Measurements from ENCODE around the gene APOLD1.
"Not testable (repeated sequence)": the region's sequence is repeated elsewhere in the genome, so short reads cannot be mapped to it uniquely, and the experiment has no call there.

APOLD1 gene

GRCh38 chr12:12810553-12811021 lies 25.1 kb downstream of the APOLD1 start:
- DNase-seq = no peak

DNA sequence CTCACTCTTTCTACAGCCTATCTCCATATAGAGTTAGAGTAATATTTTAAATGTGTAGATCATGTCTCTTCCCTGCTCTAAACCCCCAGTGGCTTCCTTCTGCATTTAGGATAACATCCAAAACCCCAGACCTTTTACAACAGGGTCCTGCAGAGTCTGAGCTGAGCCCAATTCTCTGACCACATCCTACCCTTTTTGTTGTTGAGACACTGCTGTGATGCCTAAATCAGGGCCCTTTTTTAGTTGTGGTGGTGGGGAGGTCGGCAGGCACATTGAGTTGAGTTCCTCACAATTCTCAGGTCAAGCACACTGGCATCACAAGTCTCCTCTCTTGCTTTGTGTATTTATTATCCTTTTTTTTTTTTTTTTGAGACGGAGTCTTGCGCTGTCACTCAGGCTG lies 25.9 kb downstream of the APOLD1 start:
- no peak for DNase-seq

- DNase-seq = no peak
These were observed 26.7 kb downstream of the APOLD1 start for GRCh38 chr12:12812174-12812573.

GRCh38 chr12:12812618-12813119 lies 27.2 kb downstream of the APOLD1 start:
- no peak for DNase-seq

GRCh38 chr12:12813120-12814101 lies 28.0 kb downstream of the APOLD1 start, which contains the start of gene DDX47:
Gene DDX47, plus strand, starts transcription at chr12:12813346. Its CDS starts 22 bp downstream, at chr12:12813368.
- peak; percentile 80 to 86 for DNase-seq

DNA sequence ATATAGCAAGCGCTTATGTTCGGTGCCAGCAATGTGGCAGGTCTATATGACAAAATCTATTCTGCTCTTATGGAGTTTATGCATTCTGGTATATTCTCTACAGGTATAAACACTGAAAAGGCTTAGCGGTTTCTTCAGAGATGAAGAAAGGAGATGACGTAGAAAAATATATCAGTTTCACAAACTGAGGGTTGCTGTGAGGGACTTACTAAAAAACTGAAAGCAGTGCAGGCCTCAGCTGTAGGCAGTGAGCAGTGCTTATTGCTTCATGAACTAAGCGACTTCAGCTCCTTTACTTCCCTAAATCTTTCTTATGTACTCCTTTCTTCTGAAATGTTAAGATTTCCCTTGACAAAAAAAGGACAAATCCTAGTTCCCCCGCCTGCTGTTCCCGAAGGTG lies 32.2 kb downstream of the APOLD1 start:
- no peak for DNase-seq

GRCh38 chr12:12818701-12819100 lies 33.2 kb downstream of the APOLD1 start:
- DNase-seq = no peak

DNA sequence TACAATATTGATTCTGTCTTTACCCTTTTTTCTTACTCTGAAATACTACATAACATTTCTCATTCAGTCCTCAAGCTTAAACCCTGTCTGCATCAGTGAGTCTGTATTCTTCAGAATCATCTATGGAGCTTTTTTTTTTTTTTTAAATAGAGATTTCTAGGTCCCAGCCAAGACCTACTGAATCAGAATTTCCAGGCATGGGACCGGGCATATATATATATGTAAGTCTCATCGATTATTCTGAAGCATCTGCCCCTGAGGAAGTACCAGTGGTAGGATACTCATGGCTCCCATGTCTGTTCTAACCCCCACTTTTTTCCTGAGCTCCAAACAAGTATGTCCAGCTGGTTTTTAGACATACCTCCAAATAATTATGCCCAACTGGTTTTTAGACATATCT lies 33.8 kb downstream of the APOLD1 start:
- DNase-seq = no peak

- DNase-seq = no peak
These were observed 34.4 kb downstream of the APOLD1 start for GRCh38 chr12:12819752-12820311.

DNA sequence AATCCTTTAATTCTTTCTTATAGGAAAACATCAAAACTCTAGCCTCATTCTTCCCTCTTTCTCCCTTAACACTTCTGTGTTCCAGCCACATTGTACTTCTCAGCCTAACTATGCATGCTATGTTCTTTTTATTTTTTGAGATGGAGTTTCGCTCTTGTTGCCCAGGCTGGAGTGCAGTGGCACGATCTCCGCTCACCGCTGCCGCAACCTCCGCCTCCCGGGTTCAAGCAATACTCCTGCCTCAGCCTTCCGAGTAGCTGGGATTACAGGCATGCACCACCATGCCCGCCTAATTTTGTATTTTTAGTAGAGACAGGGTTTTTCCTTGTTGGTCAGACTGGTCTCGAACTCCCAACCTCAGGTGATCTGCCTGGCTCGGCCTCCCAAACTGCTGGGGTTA lies 34.9 kb downstream of the APOLD1 start:
- DNase-seq = not testable (repeated sequence)

GRCh38 chr12:12821975-12822374 lies 36.5 kb downstream of the APOLD1 start:
- no peak for DNase-seq

GRCh38 chr12:12822886-12823285 lies 37.4 kb downstream of the APOLD1 start:
- no peak for DNase-seq

GRCh38 chr12:12823300-12823699 lies 37.8 kb downstream of the APOLD1 start:
- no peak for DNase-seq

DNA sequence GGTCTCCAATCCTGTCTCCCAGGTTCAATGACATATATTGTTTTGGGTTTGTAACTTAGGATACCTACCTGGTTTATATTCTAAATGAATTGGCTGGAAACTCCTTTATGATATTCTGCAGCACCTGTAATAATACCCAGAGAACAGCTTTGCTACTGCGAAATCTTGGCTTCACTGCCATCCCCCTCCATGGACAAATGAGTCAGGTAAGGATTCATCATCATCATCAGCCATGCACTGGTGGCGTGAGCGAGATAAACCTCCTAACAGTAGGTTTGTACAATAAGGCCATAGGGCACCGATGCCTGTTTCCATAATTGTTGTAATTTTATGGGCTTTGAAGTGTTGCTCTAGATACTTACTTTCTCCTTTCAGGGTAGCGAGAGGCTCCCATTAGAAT lies 38.4 kb downstream of the APOLD1 start:
- DNase-seq = no peak

DNA sequence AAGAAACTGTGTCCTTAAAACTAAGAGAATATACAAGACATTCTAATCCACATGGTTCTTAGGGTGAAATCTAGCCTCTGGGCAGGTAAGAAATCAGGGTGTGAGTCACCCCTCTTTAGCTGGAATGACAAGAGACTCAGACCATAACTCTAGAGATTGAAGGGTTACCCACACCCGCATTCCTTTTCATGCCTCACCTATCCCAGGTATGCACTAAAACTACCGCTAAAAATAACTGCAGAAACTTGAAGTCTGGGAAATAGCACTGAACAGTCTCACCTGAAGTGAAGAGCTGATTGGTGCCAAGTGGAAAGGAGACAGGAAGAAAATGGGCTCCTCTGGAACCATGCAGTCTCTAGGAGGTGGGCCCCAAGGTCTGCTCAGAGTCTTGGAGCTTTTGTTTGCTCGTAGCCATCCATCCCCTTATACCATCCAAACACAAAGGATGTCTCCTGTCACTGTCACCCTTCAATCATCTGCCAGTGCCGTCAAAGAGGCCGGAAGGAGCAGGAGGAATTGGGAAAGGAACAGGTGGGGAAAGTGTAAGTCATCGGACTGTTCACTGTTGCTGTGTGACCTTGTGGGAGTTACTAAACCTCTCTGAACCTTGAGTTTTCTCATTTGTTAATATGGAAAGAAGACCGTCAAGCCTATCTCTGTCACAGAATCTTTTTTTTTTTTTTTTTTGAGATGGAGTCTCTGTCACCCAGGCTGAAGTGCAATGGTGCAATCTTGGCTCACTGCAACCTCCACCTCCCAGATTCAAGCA lies 50.1 kb downstream of the APOLD1 start:
- no peak for DNase-seq

DNA sequence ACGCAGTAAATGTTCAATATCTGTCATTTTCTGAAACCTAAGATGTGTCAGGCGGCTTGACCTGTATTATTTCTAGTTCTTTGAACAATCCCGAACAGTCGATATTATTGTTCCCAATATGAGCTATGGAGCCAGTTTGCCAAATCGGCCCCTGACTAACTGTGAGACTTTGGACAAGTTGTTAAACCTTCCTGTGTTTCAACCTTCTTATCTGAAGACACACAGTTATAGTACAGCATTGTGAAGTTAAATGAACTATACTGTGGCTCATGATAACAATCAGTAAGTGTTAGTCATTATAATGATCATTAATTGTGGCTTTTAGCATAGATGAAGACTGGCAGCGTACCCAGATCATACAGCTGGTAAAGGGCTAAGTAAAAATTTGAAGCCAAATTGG lies 51.1 kb downstream of the APOLD1 start:
- DNase-seq = no peak

DNA sequence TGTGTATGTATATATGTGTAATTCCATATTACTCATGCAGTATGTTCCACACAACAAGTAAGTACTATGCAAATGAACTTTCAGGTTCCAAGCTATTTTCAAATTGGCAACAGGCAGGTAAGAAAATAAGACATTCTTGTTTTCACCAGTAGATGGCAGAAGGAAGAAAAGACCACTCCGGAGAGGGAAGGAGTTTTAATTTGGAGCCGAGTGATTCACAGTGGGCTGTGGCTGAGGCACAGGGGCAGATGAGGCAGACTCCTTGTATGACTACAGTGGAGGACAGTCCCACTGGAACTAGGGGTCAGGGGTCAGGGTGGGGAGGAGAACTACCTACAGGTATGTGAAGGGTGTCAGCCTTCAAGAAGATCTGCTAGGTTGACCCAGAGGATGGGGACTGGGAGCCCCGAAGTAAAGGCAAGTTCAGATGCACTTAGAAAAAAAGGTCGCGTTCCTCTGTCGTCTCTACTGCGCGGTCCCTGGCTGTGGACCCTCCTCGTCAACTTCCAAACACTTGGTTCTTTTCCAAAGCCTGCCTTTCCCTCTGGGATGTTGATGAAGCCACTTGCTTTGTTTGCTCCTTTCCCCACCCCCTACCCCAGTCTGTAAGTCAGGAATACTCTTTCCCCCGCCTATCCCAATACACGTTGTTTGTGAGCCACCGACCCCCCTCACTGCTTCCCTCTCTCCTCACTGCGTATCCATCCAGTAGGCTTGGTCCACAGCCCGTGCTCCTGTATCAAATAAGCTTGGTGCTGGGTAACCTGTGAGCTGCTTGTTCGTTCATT lies 51.8 kb downstream of the APOLD1 start:
- peak in 1 of 2 donors; percentile 37 for DNase-seq

- DNase-seq = no peak
These were observed 52.3 kb downstream of the APOLD1 start for GRCh38 chr12:12837813-12838153.

DNA sequence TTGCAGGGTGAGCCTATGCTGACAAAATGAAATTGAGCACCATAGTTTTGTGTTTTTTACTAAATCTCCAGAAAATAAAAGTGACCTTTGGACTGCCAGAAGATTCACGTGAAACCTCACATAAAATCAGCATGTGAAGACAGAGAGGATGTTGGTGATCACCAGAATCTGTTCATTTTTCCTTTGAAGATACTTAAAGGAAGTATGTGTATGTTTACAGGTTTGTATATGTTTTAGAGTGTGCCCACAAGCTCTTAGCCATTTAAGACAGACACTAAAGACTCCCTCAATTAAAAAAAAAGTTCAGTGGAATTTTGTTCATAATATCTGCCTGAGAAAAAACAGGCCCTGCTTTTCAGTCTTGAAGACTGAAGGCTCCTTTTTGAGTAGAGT lies 53.5 kb downstream of the APOLD1 start:
- DNase-seq = no peak

DNA sequence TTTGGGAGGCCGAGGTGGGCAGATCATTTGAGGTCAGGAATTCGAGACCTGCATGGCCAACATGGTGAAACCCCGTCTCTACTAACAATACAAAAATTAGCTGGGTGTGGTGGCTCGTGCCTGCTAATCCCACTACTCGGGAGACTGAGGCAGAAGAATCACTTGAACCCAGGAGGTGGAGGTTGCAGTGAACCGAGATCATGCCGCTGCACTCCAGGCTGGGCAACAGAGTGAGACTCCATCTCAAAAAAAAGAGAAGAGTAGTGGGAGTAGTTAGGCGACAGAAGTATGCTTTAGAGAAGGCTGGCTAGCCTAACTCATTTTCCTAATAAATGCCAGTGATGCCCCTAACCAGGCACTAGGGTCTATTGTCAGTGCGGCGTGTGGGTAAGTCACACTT lies 54.0 kb downstream of the APOLD1 start:
- not testable (repeated sequence) for DNase-seq

GRCh38 chr12:12839873-12840579 lies 54.6 kb downstream of the APOLD1 start:
- DNase-seq = no peak

GRCh38 chr12:12840580-12840899 lies 55.1 kb downstream of the APOLD1 start:
- DNase-seq = no peak
